Endothelial cell of umbilical vein (primary cell): ENCODE data around the gene BABAM2. TPM values are rescaled to one million over a fixed set of nuclear protein-coding genes. Genes with fewer than 3 reads are reported as not detected.

Experiments used
- BruUV-seq: library from RNA; stranded (reverse); fragments of 400-500 nt; replicated peaks from 2 replicates; lab custom pipeline; 2021; lab: Mats Ljungman, UMichigan
- CTCF ChIA-PET: fragments of 300-600, 350-600 bp; sonication (Branson Sonifier 250); formaldehyde crosslinking; loops from one replicate; lab custom pipeline; 2021; ENCODE audit warnings: antibody characterized with exemption, inconsistent platforms; lab: Charles Lee
- POLR2A ChIA-PET: fragments of 300-600, 350-600 bp; sonication (Branson Sonifier 250); formaldehyde crosslinking; loops from one replicate; lab custom pipeline; 2021; ENCODE audit warnings: antibody characterized with exemption, inconsistent platforms; lab: Charles Lee
- DNase-seq: peaks from one replicate; pipeline ENCODE4 v3.0.0-alpha.2; 2011; ENCODE audit warnings: low read depth, low spot score
- FAIRE-seq: peaks from 2 replicates; lab custom pipeline; 2011; peaks lifted over from hg19 to GRCh38; lab: Jason Lieb, UNC
- H2AFZ ChIP-seq: 2 replicates; pipeline ENCODE4 v1.6.0; 2012; ENCODE audit warnings: low read depth, low read length, control low read depth, inconsistent platforms
- H3K27ac ChIP-seq: 2 replicates; pipeline ENCODE4 v1.5.1; 2011; ENCODE audit warnings: low read depth, mild to moderate bottlenecking, control low read depth, low read length, moderate library complexity; ENCODE audit not compliant: insufficient read depth
- H3K27me3 ChIP-seq, 2 experiments: 2 replicates each; pipeline versions ENCODE4 v1.6.0 to v1.6.1; 2011; ENCODE audit warnings: low read length in 2 of 2, mixed read lengths in 1 of 2; ENCODE audit not compliant: control insufficient read depth in 2 of 2, insufficient read depth in 2 of 2
- H3K36me3 ChIP-seq, 2 experiments: 2 replicates in 1 of 2; 3 replicates in 1 of 2; pipeline ENCODE4 v1.5.1; 2011; ENCODE audit warnings: low read length in 2 of 2, mild to moderate bottlenecking in 1 of 2, moderate library complexity in 1 of 2; ENCODE audit not compliant: control insufficient read depth in 2 of 2, insufficient read depth in 2 of 2; ENCODE audit errors: extremely low read depth in 1 of 2
- H3K4me1 ChIP-seq: 3 replicates; pipeline ENCODE4 v1.5.1; 2011; ENCODE audit warnings: mild to moderate bottlenecking, low read length; ENCODE audit not compliant: control insufficient read depth, insufficient read depth; ENCODE audit errors: extremely low read depth
- H3K4me2 ChIP-seq: 2 replicates; pipeline ENCODE4 v1.6.1; 2011; ENCODE audit warnings: low read length, control low read depth, mixed read lengths; ENCODE audit not compliant: insufficient read depth
- H3K4me3 ChIP-seq, 3 experiments: fragments of 200-600 bp in 1 of 3; sonication (generic), shearing (Covaris generic) in 1 of 3; replicated peaks in 1 of 3; 2 replicates each; pipeline ENCODE4 v1.5.1; 2011 to 2016; ENCODE audit warnings: control low read depth in 3 of 3, low read length in 3 of 3, mild to moderate bottlenecking in 2 of 3, inconsistent platforms in 1 of 3, low read depth in 1 of 3, moderate library complexity in 1 of 3; ENCODE audit not compliant: insufficient read depth in 1 of 3
- H3K79me2 ChIP-seq: 2 replicates; pipeline ENCODE4 v1.6.0; 2012; ENCODE audit warnings: low read length, inconsistent platforms; ENCODE audit not compliant: control insufficient read depth, insufficient read depth
- H3K9ac ChIP-seq: replicated peaks from 2 replicates; pipeline ENCODE3; 2011; ENCODE audit warnings: low read length, control low read depth; ENCODE audit not compliant: insufficient read depth; ENCODE audit errors: extremely low read depth
- H3K9me1 ChIP-seq: replicated peaks from 3 replicates; pipeline ENCODE4 v1.6.0; 2011; ENCODE audit warnings: mild to moderate bottlenecking, low read length; ENCODE audit not compliant: control insufficient read depth, insufficient read depth; ENCODE audit errors: extremely low read depth
- H3K9me3 ChIP-seq: replicated peaks from 2 replicates; pipeline ENCODE4 v1.5.1; 2012; ENCODE audit warnings: low read length, inconsistent platforms; ENCODE audit not compliant: control insufficient read depth, insufficient read depth
- H4K20me1 ChIP-seq: replicated peaks from 2 replicates; pipeline ENCODE3; 2011; ENCODE audit warnings: mild to moderate bottlenecking, low read length; ENCODE audit not compliant: control insufficient read depth, insufficient read depth; ENCODE audit errors: extremely low read depth
- CTCF ChIP-seq, 2 donors: IDR thresholded peaks; 1 replicate in 1 of 2; 2 replicates in 1 of 2; pipeline ENCODE4 v1.5.1; 2011; ENCODE audit warnings: low read length in 2 of 2, mild to moderate bottlenecking in 2 of 2, moderate library complexity in 2 of 2, control low read depth in 1 of 2, inconsistent platforms in 1 of 2, low read depth in 1 of 2; ENCODE audit not compliant: insufficient read depth in 1 of 2; ENCODE audit errors: extremely low read depth in 1 of 2
- FOS ChIP-seq: IDR thresholded peaks from 2 replicates; pipeline ENCODE4 v1.6.1; 2011; ENCODE audit warnings: mild to moderate bottlenecking, low read length, moderate library complexity, borderline replicate concordance; ENCODE audit not compliant: insufficient read depth
- GATA2 ChIP-seq: IDR thresholded peaks from 2 replicates; pipeline ENCODE4 v1.7.0; 2011; ENCODE audit warnings: low read depth, mild to moderate bottlenecking, moderate library complexity, mixed read lengths, low read length; ENCODE audit not compliant: insufficient read length, insufficient read depth
- JUN ChIP-seq: IDR thresholded peaks from 2 replicates; pipeline ENCODE4 v1.6.1; 2011; ENCODE audit warnings: borderline replicate concordance, low read depth; ENCODE audit not compliant: insufficient read length, insufficient read depth
- MYC ChIP-seq: IDR thresholded peaks from one replicate; pipeline ENCODE4 v1.6.1; 2011; ENCODE audit warnings: mild to moderate bottlenecking, low read depth, low read length
- POLR2A ChIP-seq: IDR thresholded peaks from 2 replicates; pipeline ENCODE4 v1.6.1; 2012; ENCODE audit warnings: low read depth, mild to moderate bottlenecking, control low read depth, low read length
- POLR2AphosphoS5 ChIP-seq: IDR thresholded peaks from 2 replicates; pipeline ENCODE4 v1.6.1; 2012; ENCODE audit warnings: low read depth, mild to moderate bottlenecking, control low read depth, low read length, moderate library complexity; ENCODE audit not compliant: insufficient read depth
- dilution Hi-C: fragments of 300-500 bp; cut with MboI; formaldehyde crosslinking; loops from one replicate; pipeline ENCODE4 v1.15.0; 2019; ENCODE audit warnings: low sequenced_read_pairs; ENCODE audit not compliant: extremely low pct_ligation_motif_present
- intact Hi-C: fragments of 100-400 bp; cut with micrococcal nuclease; formaldehyde crosslinking; loops from one replicate; pipeline ENCODE4 v1.10.0; 2022
- polyA plus RNA-seq, 4 experiments: library from polyadenylated mRNA; depleted of rRNA in 3 of 4; stranded (reverse) in 3 of 4; unstranded in 1 of 4; fragments of >200 nt; gene quantifications; 2 replicates each; pipeline versions ENCODE4 v1.2.1 to v1.2.3, GENCODE V29; 2011 to 2012; ENCODE audit warnings: missing spikeins in 1 of 4
- total RNA-seq: library from RNA; stranded (reverse); gene quantifications from 2 replicates; pipeline ENCODE4 v1.2.3, GENCODE V29; 2021

BABAM2 gene
- total and polyA plus RNA-seq, 2 donors (not counting 3 experiments of a cell fraction or from before 2014, with no cell fraction given), result 19.9 to 27.6 TPM

GRCh38 chr2:27904405-27904665 is 13.8 kb downstream of the BABAM2 start:
- CTCF ChIA-PET, result interaction anchor here (1.2 kb wide), 1 partner anchor 12 kb away, joined by 4 read pairs; no protein-coding TSS in a partner anchor
- no TSS peak for BruUV-seq
- Histone ChIP-seq H3K9ac (no peak overlapping the region), H3K4me2 (no peak overlapping the region), H3K36me3 (no peaks in the 10 kb centered on the region), H4K20me1 (no peaks in the 10 kb centered on the region), H3K79me2 (no peaks in the 10 kb centered on the region), H3K4me1 (peaks cover 4% of the 10 kb centered on the region), H3K4me3 (no peak overlapping the region), H3K27ac (no peak overlapping the region), H3K9me1 (no peaks in the 10 kb centered on the region), H3K27me3 (no peaks in the 10 kb centered on the region), H2AFZ (no peak overlapping the region), H3K9me3 (no peaks in the 10 kb centered on the region)
- dilution Hi-C loops, result no loop called here
- no peak for DNase-seq
- intact Hi-C loops, result no loop called here
- POLR2A ChIA-PET, result no interaction called here
- TF ChIP-seq GATA2 (no peak), POLR2AphosphoS5 (no peak), JUN (no peak), FOS (no peak)
- FAIRE-seq, result no peak

- H2AFZ ChIP-seq, result no peak overlapping the region
- DNase-seq (no peak), FAIRE-seq (no peak)
- ChIA-PET POLR2A (no interaction called here), CTCF (no interaction called here)
- no peak for TF ChIP-seq MYC
- no peak for TF ChIP-seq FOS
- no peak for TF ChIP-seq JUN
- no peak for TF ChIP-seq POLR2A
- TF ChIP-seq CTCF (IDR thresholded peaks at IDR 0.05; ENCODE audit: extremely low read depth in 1 of 2, insufficient read depth in 1 of 2, low read depth in 1 of 2, low read length in 2 of 2), result no peak
- intact Hi-C loops (no loop called here), dilution Hi-C loops (no loop called here)
- H3K4me2 ChIP-seq, result no peak overlapping the region
- H3K4me3 ChIP-seq, result no peak overlapping the region
- no peaks in the 10 kb centered on the region for H4K20me1 ChIP-seq
- no peak overlapping the region for H3K9ac ChIP-seq
- no peak overlapping the region for H3K27ac ChIP-seq
- no TSS peak for BruUV-seq
- H3K36me3 ChIP-seq, result no peaks in the 10 kb centered on the region
- no peaks in the 10 kb centered on the region for H3K9me1 ChIP-seq
- H3K27me3 ChIP-seq, result no peaks in the 10 kb centered on the region
- H3K9me3 ChIP-seq, result no peaks in the 10 kb centered on the region
- H3K4me1 ChIP-seq, result peaks cover 4% of the 10 kb centered on the region
- no peaks in the 10 kb centered on the region for H3K79me2 ChIP-seq
Measured at GRCh38 chr2:27906074-27906473, 15.5 kb downstream of the BABAM2 start.
